DND-41 (cell line): Measurements from ENCODE around the gene MOB3B.

Experiments used
- ATAC-seq: fragments of 200-7000 bp; cut with Tn5 transposase; 3 replicates; pipeline ENCODE4 v1.9.1; 2021; ENCODE audit warnings: low read depth; ENCODE audit not compliant: insufficient read depth
- DNase-seq: peaks from one replicate; pipeline ENCODE4 v3.0.0-alpha.2; 2020
- H2AFZ ChIP-seq: 2 replicates; pipeline ENCODE4 v1.6.0; 2012; ENCODE audit warnings: low read depth, low read length
- H3K27ac ChIP-seq: 2 replicates; pipeline ENCODE4 v1.5.1; 2012; ENCODE audit warnings: low read length, inconsistent platforms
- H3K27me3 ChIP-seq: fragments of 200-600 bp; sonication (generic); 2 replicates; pipeline ENCODE4 v1.6.0; 2012; ENCODE audit warnings: low read length, mild to moderate bottlenecking, inconsistent platforms; ENCODE audit not compliant: insufficient read depth, poor library complexity
- H3K36me3 ChIP-seq: 2 replicates; pipeline ENCODE4 v1.5.1; 2012; ENCODE audit warnings: low read length, inconsistent platforms; ENCODE audit not compliant: insufficient read depth
- H3K4me1 ChIP-seq: 2 replicates; pipeline ENCODE4 v1.5.1; 2012; ENCODE audit warnings: mild to moderate bottlenecking, low read length; ENCODE audit not compliant: insufficient read depth
- H3K4me2 ChIP-seq: 2 replicates; pipeline ENCODE4 v1.6.0; 2012; ENCODE audit warnings: mild to moderate bottlenecking, moderate library complexity, low read length, inconsistent platforms; ENCODE audit not compliant: insufficient read depth
- H3K4me3 ChIP-seq, 2 experiments: fragments of 200-600 bp in 1 of 2; shearing (Covaris generic) in 1 of 2; 2 replicates each; pipeline ENCODE4 v1.5.1; 2012 to 2016; ENCODE audit warnings: inconsistent platforms in 2 of 2, low read length in 2 of 2, mild to moderate bottlenecking in 2 of 2, low read depth in 1 of 2, moderate library complexity in 1 of 2
- H3K79me2 ChIP-seq: 2 replicates; pipeline ENCODE4 v1.6.0; 2012; ENCODE audit warnings: low read length, inconsistent platforms; ENCODE audit not compliant: insufficient read depth
- H3K9ac ChIP-seq: 2 replicates; pipeline ENCODE4 v1.6.0; 2012; ENCODE audit warnings: low read depth, mild to moderate bottlenecking, inconsistent platforms, low read length, moderate library complexity
- H3K9me3 ChIP-seq: 2 replicates; pipeline ENCODE4 v1.5.1; 2012; ENCODE audit warnings: low read length, moderate library complexity, mild to moderate bottlenecking, inconsistent platforms; ENCODE audit not compliant: insufficient read depth, severe bottlenecking
- H4K20me1 ChIP-seq: 2 replicates; pipeline ENCODE4 v1.6.0; 2012; ENCODE audit warnings: low read length; ENCODE audit not compliant: insufficient read depth
- CTCF ChIP-seq: IDR thresholded peaks from 2 replicates; pipeline ENCODE4 v1.5.1; 2012; ENCODE audit warnings: borderline replicate concordance, low read length, moderate library complexity, mild to moderate bottlenecking; ENCODE audit not compliant: poor library complexity, severe bottlenecking; ENCODE audit errors: extremely low read depth
- EZH2 ChIP-seq: IDR thresholded peaks from 3 replicates; pipeline ENCODE4 v1.6.1; 2012; ENCODE audit warnings: borderline replicate concordance, low read depth, mild to moderate bottlenecking, moderate library complexity, low read length, inconsistent platforms; ENCODE audit not compliant: severe bottlenecking

MOB3B gene

GRCh38 chr9:27431543-27432147 is 98.0 kb downstream of the MOB3B start:
- no peaks in the 10 kb centered on the region for H3K36me3 ChIP-seq
- H3K79me2 ChIP-seq, result no peaks in the 10 kb centered on the region
- H3K27ac ChIP-seq, result no peak overlapping the region
- no peaks in the 10 kb centered on the region for H3K27me3 ChIP-seq
- no peak for TF ChIP-seq CTCF
- TF ChIP-seq EZH2, result no peak
- H3K4me2 ChIP-seq, result no peak overlapping the region
- no peak overlapping the region for H2AFZ ChIP-seq
- H3K9me3 ChIP-seq, result no peaks in the 10 kb centered on the region
- DNase-seq (no peak), ATAC-seq (no peak)
- H3K9ac ChIP-seq, result no peak overlapping the region
- no peaks in the 10 kb centered on the region for H4K20me1 ChIP-seq
- no peak overlapping the region for H3K4me3 ChIP-seq
- H3K4me1 ChIP-seq, result no peaks in the 10 kb centered on the region

GRCh38 chr9:27430750-27431535 is 98.7 kb downstream of the MOB3B start:
- Histone ChIP-seq H3K9ac (no peak overlapping the region), H3K79me2 (no peaks in the 10 kb centered on the region), H3K4me1 (no peaks in the 10 kb centered on the region), H3K4me2 (no peak overlapping the region), H2AFZ (no peak overlapping the region), H3K27ac (no peak overlapping the region), H3K36me3 (no peaks in the 10 kb centered on the region), H3K4me3 (no peak overlapping the region), H3K27me3 (no peaks in the 10 kb centered on the region), H3K9me3 (no peaks in the 10 kb centered on the region), H4K20me1 (no peaks in the 10 kb centered on the region)
- DNase-seq, result no peak
- no peak for ATAC-seq
- TF ChIP-seq EZH2 (no peak), CTCF (no peak)

- H3K27ac ChIP-seq, result no peak overlapping the region
- no peak for ATAC-seq
- no peaks in the 10 kb centered on the region for H3K27me3 ChIP-seq
- H3K9ac ChIP-seq, result no peak overlapping the region
- no peak overlapping the region for H3K4me3 ChIP-seq
- no peak overlapping the region for H3K4me2 ChIP-seq
- TF ChIP-seq EZH2 (no peak), CTCF (no peak)
- H3K36me3 ChIP-seq, result no peaks in the 10 kb centered on the region
- no peak overlapping the region for H2AFZ ChIP-seq
- no peaks in the 10 kb centered on the region for H4K20me1 ChIP-seq
- no peaks in the 10 kb centered on the region for H3K4me1 ChIP-seq
- H3K9me3 ChIP-seq, result no peaks in the 10 kb centered on the region
- no peak for DNase-seq
- no peaks in the 10 kb centered on the region for H3K79me2 ChIP-seq
Measured at GRCh38 chr9:27429917-27430316, 99.7 kb downstream of the MOB3B start.
